Measurements from ENCODE around the gene SLC6A6.

SLC6A6 gene

DNA sequence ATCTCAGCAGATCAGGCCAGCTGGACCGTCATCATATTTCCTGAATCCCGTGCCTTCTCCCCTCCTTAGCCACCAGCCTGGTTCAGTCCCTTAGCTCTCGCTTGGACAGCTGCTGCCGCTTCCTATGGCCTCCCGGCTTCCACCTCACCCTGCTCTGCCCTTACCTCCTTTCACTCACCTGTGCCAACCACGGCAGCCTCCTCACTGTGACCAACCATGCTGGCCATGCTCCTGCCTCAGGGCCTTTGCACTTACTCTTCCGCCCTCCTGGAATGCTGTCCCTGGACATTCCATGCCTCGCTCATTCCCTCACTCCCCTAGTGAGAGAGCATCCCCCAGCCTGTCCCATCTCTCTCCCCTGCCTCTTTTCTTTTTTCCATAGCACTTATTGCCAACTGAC, 118.6 kb downstream of the SLC6A6 start:
- DNase-seq (ENCODE audit: low read depth in 2 of 2), result no peak

DNA sequence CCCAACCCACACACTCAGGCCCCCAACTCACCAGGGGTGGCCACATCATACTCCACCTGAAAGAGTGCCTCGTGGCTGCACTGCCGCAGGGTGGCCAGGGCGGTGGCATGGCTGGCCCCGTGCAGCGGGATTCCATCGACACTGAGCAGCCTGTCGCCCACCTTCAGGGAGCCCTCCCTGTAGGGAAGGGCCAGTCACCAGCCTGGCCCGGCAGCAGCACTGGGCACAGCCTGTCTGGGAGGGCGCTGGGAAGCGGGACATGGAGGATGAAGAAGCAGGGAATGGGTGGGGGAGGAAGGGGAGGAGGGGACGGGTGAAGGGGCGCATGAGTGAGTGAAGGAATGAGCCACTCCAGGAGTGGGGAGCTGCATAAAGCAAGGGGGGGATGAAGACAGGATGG, 119.2 kb downstream of the SLC6A6 start:
- DNase-seq (ENCODE audit: low read depth in 2 of 2), result no peak

DNA sequence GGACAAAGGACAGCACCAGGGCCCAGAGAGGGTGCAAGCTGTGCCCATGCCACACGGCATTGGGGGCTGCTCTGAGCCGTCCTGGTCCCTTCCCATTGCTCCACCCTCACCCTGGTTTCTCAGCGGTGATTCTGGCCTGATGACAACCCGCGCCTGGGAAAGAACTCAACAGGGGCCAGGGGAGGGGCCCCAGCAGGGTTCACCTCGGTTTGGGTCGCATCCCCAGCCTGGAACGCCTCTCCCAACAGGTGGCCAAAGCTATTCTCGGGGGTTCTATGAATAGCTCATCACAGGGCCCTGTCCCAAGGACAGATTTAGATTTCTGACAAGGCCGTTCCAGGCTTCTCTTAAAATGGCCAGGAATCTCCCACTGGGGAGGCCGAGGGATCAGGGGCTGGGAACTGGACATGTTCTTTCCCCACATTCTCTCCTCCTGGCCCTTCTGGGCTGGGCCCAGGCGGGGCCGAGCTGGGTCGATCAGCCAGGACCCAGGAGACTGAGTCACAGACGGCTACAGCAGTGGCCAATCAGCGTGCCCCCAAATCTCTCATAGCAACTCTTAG, 119.8 kb downstream of the SLC6A6 start:
- DNase-seq (ENCODE audit: low read depth in 2 of 2), result no peak

DNA sequence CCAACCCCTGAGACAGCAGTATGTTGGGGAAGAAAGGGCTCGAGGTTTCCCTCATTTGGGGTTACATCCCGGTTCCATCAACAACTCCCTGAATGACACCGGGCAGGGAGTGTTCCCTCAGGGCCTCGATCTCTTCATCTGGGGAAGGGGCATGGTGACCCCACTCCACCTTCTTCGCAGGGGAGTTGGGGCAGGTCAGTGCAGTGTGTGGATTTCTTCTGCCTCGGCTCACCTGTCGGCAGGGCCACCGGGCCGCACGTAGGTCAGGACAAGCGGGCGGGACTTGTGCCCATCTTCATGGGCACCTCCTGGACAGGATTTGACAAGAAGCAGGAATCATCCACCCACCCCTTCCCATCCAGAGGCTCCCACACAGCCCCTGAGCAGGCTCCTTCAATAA, 120.4 kb downstream of the SLC6A6 start:
- no peak for DNase-seq (ENCODE audit: low read depth in 2 of 2)

DNA sequence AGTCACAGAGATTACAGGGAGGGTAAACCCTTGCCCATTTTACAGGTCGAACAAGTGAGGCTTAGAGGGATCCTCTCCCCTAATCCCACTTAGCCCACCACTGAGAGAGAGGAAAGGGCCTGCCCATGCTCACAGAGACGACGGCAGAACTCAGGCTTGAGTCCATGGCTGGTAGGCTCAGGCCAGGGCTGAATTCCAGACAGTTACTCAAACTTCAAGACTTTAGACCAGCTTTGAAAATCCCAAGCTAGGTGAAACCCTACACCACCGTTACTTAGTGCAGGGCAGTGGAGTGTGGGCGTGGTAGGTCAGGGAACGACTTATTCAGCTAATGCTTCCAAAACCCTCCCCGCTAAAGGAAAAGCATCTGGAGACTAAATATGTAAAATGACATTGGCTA, 121.4 kb downstream of the SLC6A6 start:
- no peak for DNase-seq (ENCODE audit: low read depth in 2 of 2)

DNA sequence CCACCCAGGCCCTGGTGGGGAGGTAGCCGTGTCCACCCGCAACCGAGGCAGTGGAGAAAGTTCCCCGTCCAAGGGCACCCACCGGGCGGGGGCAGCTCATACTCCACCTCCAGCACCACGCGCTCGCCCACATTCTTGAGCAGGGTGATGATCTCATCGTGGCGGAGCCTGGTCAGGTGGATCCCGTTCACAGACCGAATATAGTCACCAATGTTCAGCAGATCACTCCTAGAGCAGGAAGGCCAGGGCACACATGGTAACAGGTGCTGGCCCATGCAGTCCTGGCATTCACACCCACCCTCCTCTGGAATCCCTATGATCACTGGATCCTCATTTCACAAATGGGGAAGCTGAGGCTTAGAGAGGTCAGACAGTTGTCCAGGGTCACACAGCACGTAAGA, 121.9 kb downstream of the SLC6A6 start:
- DNase-seq (ENCODE audit: low read depth in 2 of 2), result no peak

DNA sequence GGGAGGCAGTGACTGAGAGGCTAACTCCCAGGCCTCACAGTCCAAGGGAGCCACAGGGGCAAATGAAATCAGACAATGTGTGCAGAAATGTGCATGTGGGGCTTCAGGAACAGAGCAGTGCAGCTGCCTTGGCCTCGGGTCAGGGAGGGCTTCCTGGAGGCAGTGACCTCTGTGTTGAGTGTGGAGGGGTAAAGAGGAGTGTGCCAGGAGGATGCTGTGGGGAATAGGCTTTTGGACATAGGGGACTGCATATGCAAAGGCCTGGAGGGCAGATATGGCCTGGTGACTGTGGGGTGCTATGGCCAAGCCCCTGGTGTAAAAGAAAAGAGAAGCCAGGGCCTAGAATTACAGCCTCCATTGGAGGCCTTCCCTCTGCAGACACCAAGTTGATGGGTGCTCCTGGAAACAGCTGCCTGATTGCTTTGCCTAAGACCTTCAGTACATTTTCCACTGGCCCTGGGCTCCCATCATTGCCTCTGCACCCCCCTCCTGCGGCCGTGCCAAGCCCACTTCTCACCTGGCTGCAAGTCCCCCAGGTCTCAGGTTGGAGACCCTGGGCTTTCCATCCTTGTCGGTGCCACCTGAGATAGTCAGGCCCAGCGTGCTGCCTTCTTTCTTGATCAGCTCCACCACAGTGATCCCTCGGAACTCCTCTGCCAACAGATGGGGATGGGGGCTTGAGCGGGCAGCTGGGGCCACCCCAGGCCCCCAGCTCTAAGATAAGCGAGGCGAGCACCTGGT, 122.7 kb downstream of the SLC6A6 start:
- no peak for DNase-seq (ENCODE audit: low read depth in 2 of 2)

DNA sequence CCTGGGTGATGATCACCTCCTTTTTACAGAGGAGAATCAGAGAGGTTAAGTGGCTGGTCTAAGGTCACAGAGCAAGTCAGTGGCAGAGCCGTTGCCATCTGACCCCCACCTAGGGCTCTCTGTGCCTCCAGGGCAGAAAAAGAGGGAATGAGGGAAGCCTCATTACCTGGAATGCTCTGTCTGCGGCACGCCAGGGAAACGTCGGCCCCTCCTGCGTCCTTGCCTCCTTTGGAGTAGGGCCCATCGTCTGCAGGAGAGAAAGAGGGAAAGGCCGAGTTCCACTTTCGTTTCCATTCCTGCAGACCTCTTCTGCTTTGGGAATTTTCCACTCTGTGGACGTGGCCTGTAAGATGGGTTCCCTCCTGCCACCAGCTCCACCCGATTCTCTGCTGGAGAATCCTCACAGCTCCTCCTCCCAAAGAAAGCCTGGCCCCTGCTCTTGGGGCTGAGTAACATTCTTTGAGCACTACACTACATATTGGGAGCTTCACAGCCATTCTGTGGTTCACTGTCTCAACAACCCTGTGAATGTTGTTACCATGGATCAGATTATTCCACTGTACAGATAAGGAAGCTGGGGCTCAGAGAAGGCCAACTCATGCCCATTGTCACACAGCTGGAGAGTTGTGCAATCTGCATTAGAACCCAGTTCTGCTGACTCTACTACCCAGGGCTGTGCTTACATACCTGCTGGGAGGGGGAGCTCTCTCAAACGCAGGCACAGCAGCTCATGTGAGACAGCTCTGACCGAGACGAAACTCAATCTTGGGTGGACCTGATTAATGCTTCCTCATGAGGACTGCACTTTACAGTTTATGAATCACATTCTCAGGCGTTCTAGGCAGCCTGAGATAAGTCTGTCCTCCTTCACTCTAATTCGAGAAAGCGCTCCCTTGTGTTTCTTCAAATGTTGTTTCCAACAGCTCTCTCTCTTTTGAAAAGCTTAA, 123.6 kb downstream of the SLC6A6 start:
- DNase-seq (ENCODE audit: low read depth in 2 of 2), result no peak

DNA sequence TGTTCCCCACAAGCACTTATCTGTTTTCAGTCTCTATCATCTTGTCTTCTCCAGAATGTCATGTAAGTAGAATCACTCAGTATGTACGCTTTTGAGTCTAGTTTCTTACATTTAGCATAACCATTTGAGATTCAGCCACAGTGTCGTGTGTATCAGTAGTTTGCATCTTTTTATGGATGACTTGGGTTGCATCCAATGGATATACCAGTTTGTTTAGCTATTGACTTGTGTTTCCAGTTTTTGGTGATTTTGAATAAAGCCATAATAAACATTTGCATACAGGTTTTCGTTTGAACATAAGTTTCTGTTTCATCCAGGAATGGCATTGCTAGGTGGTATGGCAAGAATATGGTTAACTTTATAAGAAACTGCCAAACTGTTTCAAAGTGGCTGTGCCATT, 125.7 kb downstream of the SLC6A6 start:
- no peak for DNase-seq (ENCODE audit: low read depth in 2 of 2)

DNA sequence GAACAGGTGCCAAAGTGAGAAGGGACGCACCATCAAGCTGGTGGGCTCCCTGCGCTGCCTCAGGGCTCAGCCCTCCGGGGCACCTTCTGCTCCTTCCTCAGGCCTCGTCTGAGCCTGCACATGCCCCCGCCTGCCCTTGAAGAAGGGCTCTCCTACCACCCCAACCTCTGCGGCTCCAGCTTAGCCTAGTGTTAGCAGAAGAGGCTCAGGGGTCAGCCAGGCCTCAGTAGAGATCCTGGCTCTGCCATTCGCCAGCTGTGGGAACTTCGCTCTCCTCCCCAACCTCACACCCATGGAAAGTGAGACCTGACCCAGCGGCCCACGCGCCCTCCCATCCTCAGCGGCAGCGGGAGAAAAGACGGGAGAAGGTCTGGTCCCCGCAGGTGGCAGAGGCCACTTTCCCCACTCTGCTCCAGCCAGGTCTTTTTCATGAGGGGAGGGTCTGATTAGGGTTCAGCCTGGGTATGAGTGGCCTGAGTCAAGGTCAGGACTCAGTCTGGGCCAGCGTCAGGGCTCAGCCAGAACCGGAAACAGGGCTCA, 129.5 kb downstream of the SLC6A6 start:
- DNase-seq (ENCODE audit: low read depth in 2 of 2), result no peak

DNA sequence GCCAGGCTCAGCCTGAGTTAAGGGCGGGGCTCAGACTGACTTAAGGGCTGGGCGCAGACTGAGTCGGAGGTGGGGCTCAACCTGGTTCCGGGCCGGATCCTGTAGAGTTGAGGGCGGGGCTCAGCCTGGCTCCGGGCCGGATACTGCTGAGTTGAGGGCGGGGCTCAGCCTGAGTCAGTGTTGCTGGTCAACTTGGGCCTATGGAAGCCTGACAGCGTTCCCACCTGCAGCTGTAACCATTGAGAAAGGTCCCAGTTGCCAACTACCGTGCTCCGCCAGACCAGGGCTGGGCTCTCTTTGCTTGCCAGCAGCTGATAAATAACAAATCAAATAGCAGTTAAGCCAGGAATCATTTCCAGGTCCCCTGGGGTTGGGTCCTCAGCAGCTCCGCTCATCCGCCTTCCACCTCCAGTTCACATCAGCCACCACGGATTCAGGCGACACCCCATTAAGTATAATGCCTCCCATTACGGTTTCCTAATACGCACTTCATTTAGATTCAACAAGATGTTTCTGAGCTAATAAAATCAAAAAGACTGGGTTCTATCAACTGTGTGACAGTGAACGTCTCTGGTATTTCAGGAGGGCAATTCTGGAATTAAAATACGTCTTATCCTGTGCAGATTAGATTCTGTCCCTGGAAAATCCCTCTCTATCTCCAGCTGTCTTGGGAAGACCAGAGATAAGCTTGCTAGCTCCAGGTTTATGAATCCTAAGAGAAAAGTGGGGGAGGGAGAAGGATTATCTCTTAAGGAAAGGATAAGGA, 130.5 kb downstream of the SLC6A6 start:
- DNase-seq (ENCODE audit: low read depth in 2 of 2), result no peak

DNA sequence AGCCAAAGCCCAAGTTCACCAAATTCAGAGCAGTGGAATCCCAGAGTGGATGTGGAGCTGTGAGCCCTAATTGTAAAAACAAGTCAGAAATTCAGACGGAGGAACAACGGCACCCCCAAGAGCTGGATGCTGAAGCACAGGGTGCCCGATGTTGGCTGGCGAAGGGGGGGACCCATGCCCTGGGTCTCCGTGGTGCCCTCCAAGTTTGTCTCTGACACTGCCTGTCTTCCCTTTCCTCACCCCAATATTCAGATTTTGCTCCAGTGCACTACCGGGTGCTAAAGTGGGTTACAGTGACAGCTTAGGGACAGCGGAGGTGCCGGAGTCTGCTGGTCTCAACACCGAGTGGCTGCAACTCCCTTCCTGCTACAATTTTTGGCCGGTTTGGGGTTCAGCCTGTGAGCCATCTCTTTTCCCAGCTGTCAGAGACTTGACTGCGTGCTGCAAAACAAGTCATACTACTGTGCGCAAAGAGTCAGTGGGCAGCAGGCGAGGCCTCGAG, 131.1 kb downstream of the SLC6A6 start:
- no peak for DNase-seq (ENCODE audit: low read depth in 2 of 2)

DNA sequence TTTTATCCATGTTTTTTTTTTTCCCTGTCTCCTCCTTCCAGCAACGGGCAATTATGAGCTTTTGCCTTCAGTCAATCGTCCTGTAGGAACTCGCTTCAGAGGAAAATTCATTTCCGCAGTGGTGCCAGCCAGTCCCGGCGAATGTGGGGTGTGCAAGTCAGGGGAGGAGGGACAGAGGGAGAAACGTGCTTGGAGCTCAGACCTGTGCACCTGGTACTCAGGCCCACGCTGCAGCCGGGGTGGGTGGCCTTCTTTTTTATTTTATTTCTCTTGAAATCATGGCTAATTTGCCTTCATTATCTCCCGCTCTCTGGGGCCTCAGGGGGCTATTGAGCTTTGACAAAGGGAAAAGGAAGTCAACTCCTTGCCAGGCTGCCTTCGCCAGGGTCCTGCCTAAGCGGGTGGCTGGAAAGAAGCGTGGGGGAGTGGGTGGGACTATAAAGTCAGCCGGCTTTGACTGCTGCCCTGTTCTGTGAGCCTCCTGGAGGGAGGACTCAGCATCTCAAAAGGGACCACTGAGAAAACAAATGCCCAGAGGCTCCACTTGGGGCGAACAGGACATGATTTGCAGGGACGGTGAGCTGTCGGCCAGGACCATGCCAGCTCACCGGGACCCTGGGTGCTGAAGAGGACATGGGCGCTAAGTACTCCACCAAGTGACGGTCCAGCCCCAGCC, 132.2 kb downstream of the SLC6A6 start:
- DNase-seq (ENCODE audit: low read depth in 2 of 2), result no peak

DNA sequence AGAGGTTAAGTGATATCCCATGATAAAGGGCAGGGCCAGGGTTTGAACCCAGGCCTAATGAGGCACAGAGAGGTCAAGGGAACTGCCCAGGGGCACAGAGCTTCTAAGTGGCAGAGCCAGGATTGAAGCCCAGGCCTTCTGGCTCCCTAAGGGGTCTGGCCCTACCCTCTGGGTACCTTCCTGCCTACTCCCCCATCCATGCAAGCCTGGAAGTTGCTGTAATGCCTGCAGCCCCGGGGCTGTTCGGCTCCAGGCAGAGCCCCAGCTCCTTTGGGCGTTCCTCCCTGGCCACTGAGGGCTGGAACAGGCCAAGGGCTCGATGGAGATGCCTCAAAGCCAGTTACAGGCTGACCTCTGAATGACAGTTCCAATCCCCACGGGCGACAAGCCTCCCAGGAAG, 133.2 kb downstream of the SLC6A6 start:
- DNase-seq (ENCODE audit: low read depth in 2 of 2), result no peak

DNA sequence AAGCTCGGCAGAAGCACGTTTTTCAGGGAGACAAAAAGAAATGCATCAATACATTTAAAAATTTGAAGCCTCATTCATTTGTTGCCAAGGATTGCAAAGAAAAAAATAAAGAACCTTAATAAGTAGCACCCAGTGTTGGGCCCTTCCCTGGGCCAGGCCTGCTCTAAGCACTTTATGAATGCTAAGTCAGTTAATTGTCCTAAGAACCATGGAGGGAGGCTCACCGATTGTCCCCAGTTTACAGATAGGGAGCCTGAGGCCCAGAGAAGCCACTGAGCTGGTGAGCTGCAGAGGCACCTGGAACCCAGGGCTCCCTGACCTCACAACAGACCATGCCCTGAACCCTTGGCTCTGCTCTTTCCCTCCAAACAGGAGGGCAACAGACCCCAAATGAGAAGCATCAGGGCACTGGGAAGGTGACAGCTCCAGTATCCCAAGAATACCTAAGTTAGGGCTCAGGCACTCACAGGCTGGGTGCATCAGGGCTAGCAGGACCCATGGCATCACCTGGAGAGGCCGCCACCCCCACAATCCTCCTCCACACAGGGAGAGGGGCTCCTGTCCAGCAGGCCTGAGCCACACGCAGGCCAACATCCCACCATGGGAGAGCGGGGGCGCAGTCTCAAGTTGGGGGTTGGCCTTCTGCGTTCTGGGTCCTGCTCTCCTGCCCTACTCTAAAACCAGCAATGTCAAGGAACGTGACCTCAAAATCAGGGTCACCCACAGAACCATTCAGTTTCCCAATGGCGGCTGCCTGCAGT, 133.8 kb downstream of the SLC6A6 start:
- no peak for DNase-seq (ENCODE audit: low read depth in 2 of 2)

DNA sequence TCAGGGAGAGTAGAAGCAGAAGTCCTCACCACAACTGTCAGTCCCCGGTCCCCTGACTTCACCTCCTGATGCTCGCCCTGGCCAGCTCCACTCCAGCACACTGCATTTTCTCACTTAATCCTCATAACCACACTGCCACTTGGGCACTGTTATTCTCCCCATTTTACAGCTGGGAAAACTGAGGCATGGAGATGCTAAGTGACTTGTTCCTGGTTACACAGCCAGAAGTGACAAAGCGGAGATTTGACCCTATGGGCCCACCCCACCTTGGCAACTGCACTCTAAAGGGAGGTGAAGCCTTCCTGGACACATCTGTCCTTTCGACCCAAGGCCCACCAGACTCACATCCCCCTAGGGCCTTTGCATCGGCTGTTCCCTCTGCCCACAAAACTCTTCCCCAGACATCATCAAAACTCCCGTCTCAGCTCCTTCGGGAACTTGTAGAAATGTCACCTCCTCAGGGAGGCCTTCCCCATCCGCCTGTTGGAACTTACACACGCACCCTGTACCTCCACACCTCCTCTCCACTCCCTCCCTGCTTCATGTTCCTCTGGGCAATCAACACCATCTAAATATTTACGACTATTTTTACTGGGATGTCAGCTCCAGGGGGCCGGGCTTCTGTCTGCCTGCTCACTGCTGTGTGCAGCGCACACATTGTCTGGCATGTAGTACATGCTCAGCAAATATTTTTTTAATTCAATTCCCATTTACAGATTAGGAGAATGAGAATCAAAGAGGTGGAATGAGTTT, 134.6 kb downstream of the SLC6A6 start:
- no peak for DNase-seq (ENCODE audit: low read depth in 2 of 2)

DNA sequence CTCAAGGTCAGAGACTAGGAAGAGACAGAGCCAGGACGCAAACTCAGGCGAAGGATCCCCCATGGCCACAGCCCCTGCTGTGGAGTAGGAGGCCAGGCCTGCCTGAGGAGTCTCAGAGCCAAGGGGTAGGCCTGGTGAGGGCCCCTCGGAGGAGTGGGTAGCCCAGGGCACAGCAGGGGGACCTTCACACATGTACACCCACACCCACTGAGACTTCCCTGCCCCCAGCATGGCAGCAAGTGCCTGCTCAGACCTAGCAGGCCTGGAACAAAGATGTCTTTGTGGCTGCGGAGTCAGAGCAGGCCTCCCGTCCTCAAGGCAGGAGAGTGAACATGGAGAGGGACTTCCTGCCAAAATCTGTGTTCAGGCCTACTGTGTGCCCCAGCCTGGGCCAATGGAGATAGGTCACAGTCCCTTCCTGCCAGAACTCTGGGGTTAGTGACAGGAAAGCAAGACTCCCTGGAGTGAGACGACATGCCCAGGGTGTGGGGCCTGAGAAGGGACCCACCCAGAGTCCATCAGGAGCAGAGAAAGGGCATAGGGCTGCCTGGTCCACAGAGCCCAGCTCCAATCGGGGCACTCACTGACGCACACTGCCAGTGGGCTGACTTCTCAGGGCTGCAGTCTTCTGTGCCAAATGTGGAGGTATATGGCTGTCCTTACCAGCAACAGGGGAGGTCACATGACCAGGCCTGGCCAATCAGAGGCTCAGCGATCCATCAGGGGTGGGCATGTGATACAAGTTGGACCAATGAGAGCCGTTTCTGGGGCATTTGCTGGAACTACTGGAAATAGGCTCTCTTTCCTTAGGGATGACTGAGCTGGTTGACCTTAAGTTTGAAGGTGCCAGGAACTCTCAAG, 135.4 kb downstream of the SLC6A6 start:
- no peak for DNase-seq (ENCODE audit: low read depth in 2 of 2)

DNA sequence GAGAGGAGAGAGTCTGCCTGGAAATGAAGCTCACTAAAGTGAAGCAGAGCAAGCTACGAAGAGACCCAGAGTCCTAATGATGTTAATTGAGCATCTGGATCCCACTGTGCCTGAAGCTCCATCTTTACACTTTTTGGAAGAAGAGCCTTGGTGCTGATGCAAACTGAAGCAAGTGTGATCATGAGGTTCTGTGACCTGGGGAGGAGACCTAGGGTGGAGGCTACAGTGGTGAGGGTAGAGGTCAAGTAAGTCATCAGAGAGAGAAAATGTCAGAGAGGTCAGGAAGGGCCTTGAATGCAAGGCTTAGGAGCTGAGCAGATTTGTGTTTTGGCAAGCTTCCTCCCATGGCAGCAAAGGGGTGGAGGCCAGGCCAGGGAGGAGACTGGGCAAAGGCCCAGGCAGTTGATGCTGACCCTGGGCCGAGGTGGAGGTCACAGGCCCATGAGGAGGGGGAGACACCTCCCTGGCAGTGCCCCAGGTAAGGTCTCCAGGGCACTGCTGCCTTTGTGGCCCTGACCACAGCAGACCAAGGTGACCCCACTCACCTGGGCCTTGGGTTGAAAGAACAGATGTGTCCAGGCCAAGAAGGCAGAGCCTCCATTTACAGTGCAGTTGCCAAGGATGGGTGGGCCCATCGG, 136.2 kb downstream of the SLC6A6 start:
- no peak for DNase-seq (ENCODE audit: low read depth in 2 of 2)
